Ascending aorta (tissue), 2 donors: Measurements from ENCODE around the gene LAMP5. TPM values are rescaled to one million over a fixed set of nuclear protein-coding genes. Genes with fewer than 3 reads are reported as not detected.

Experiments used
- DNase-seq, 2 donors: peaks; one replicate each; pipeline ENCODE4 v3.0.0-alpha.2; 2019; ENCODE audit warnings: low spot score in 2 of 2
- H3K27ac ChIP-seq, 2 donors: fragments of 200-600 bp; sonication (generic); one replicate each; pipeline ENCODE4 v1.5.1; 2016 to 2017; ENCODE audit warnings: mild to moderate bottlenecking in 1 of 2
- H3K27me3 ChIP-seq: fragments of 200-600 bp; sonication (generic); one replicate; pipeline ENCODE4 v1.5.1; 2017
- H3K36me3 ChIP-seq, 2 donors: fragments of 200-600 bp; sonication (generic); one replicate each; pipeline ENCODE4 v1.5.1; 2016
- H3K4me1 ChIP-seq, 2 donors: fragments of 200-600 bp; sonication (generic); one replicate each; pipeline ENCODE4 v1.5.1; 2016 to 2017; ENCODE audit warnings: mild to moderate bottlenecking in 1 of 2
- H3K4me3 ChIP-seq, 2 donors: fragments of 200-600 bp; sonication (generic); one replicate each; pipeline ENCODE4 v1.5.1; 2016 to 2017; ENCODE audit warnings: mild to moderate bottlenecking in 1 of 2
- H3K9me3 ChIP-seq, 2 donors: fragments of 200-600 bp; sonication (generic); one replicate each; pipeline ENCODE4 v1.5.1; 2016
- CTCF ChIP-seq, 3 experiments: fragments of 200-600 bp in 2 of 3; fragments of 450-650 bp in 1 of 3; sonication (generic) in 2 of 3; IDR thresholded peaks; one replicate each; pipeline ENCODE4 v1.5.1; 2016 to 2019; ENCODE audit warnings: antibody characterized with exemption in 3 of 3, mild to moderate bottlenecking in 1 of 3, moderate library complexity in 1 of 3
- intact Hi-C: fragments of 100-400 bp; cut with DNase I; formaldehyde crosslinking; loops from one replicate; pipeline ENCODE4 v1.15.1; 2023
- total RNA-seq: library from RNA; depleted of rRNA; stranded (reverse); fragments of >200 nt; gene quantifications from one replicate; pipeline ENCODE4 v1.1.0, GENCODE V29; 2016

The LAMP5 gene
- total RNA-seq, 1 donor from 2014 or later, result not detected

DNA sequence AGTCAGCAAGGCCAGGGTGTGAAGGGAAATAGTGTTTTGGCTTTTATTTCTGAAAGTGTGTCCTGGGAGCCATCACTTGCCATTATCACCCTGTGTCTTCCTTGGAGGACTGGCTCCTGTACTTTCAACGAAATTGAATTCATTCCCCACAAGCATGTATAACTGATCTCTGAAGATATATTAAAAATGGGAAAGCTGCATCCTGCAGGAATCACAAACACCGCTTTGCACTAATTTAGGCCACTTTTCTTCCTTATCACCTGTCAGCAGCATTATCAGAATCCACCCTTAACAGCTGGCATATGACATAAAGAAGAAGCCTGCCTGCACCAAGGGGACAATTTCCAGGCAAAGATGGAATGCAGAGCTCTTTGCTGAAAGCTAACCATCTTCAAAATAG lies 56.2 kb downstream of the LAMP5 start:
- DNase-seq, result no peak
- Histone ChIP-seq H3K9me3 (no peaks in the 10 kb centered on the region), H3K27me3 (no peaks in the 10 kb centered on the region), H3K4me1 (no peaks in the 10 kb centered on the region), H3K36me3 (no peaks in the 10 kb centered on the region), H3K27ac (no peak overlapping the region), H3K4me3 (no peak overlapping the region)
- no peak for TF ChIP-seq CTCF (IDR thresholded peaks at IDR 0.05)
- intact Hi-C loops, result no loop called here

GRCh38 chr20:9571783-9572182 lies 57.4 kb downstream of the LAMP5 start:
- H3K4me1 ChIP-seq, result no peaks in the 10 kb centered on the region
- intact Hi-C loops, result no loop called here
- no peak overlapping the region for H3K4me3 ChIP-seq
- TF ChIP-seq CTCF (IDR thresholded peaks at IDR 0.05), result no peak
- no peak for DNase-seq
- H3K27ac ChIP-seq, result no peak overlapping the region
- no peaks in the 10 kb centered on the region for H3K9me3 ChIP-seq
- H3K27me3 ChIP-seq, result no peaks in the 10 kb centered on the region
- H3K36me3 ChIP-seq, result no peaks in the 10 kb centered on the region

DNA sequence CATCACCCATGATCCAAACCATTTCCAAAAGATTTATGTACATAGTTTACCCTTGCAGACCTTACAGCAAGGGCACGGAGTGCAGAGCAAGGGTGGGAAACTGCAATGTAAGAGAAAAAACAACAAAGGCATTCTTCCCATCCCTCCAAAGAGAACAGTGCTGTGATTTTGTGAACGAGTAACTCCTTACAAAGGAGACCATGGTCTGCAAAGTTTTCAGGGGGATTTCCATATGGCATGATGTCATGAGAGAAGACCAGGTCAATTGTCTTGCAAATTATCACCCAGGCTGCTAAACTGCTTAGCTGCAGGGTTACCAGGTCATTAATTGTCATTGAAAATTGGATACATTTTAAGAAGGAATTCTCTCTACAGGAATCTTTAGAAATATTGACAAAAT lies 58.3 kb downstream of the LAMP5 start:
- intact Hi-C loops, result no loop called here
- Histone ChIP-seq H3K4me1 (no peaks in the 10 kb centered on the region), H3K9me3 (no peaks in the 10 kb centered on the region), H3K27me3 (no peaks in the 10 kb centered on the region), H3K36me3 (no peaks in the 10 kb centered on the region), H3K27ac (no peak overlapping the region), H3K4me3 (no peak overlapping the region)
- no peak for DNase-seq
- TF ChIP-seq CTCF (IDR thresholded peaks at IDR 0.05), result no peak

GRCh38 chr20:9573335-9574151 lies 59.2 kb downstream of the LAMP5 start:
- DNase-seq, result no peak
- no peak overlapping the region for H3K4me3 ChIP-seq
- H3K27ac ChIP-seq, result no peak overlapping the region
- no peaks in the 10 kb centered on the region for H3K27me3 ChIP-seq
- H3K4me1 ChIP-seq, result no peaks in the 10 kb centered on the region
- H3K36me3 ChIP-seq, result no peaks in the 10 kb centered on the region
- intact Hi-C loops, result no loop called here
- no peaks in the 10 kb centered on the region for H3K9me3 ChIP-seq
- no peak for TF ChIP-seq CTCF (IDR thresholded peaks at IDR 0.05)

DNA sequence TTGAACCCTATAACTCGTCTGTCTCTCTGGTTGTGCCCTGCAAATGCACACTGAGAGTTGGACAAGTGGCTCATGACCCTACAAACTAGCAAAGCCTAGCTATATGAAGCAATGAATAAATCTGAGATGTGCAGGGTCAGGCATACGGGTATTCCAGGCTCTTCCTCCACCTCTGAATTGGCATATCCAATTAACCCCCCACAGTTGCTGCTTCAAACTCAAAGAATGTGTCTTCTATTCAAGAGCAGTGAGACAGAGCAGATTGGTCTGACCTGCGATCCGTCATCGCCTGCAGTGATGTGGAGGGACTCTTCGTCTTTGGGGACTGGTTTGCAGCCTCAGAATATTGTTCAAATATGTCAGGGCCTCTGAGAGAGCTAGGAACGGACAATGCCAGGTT lies 59.8 kb downstream of the LAMP5 start:
- intact Hi-C loops, result no loop called here
- Histone ChIP-seq H3K36me3 (no peaks in the 10 kb centered on the region), H3K4me1 (no peaks in the 10 kb centered on the region), H3K4me3 (no peak overlapping the region), H3K9me3 (no peaks in the 10 kb centered on the region), H3K27ac (no peak overlapping the region), H3K27me3 (no peaks in the 10 kb centered on the region)
- DNase-seq, result no peak
- TF ChIP-seq CTCF (IDR thresholded peaks at IDR 0.05), result no peak
